H1 (cell line): ENCODE data around the gene CYGB. TPM values are rescaled to one million over a fixed set of nuclear protein-coding genes. Genes with fewer than 3 reads are reported as not detected.

ENCODE experiments used
- ATF2 ChIP-seq: IDR thresholded peaks from 2 replicates; pipeline ENCODE4 v1.6.1; 2012; ENCODE audit warnings: low read length, inconsistent platforms
- CBX8 ChIP-seq: fragments of 300-800, 300-1000 bp; sonication (generic); IDR thresholded peaks from 2 replicates; pipeline ENCODE4 v1.7.1; 2016; ENCODE audit warnings: low read depth, low read length, borderline replicate concordance
- E2F6 ChIP-seq: IDR thresholded peaks from 2 replicates; pipeline ENCODE4 v1.6.1; 2012; ENCODE audit warnings: inconsistent platforms
- EP300 ChIP-seq, 2 experiments: IDR thresholded peaks; 1 replicate in 1 of 2; 2 replicates in 1 of 2; pipeline ENCODE4 v1.6.1; 2011 to 2012; ENCODE audit warnings: low read depth in 2 of 2, low read length in 2 of 2, mild to moderate bottlenecking in 2 of 2, borderline replicate concordance in 1 of 2, inconsistent platforms in 1 of 2, moderate library complexity in 1 of 2
- GTF2F1 ChIP-seq: IDR thresholded peaks from 2 replicates; pipeline ENCODE4 v1.6.1; 2012; ENCODE audit warnings: low read depth, low read length, improper control_type of control experiment, borderline replicate concordance
- HDAC6 ChIP-seq: IDR thresholded peaks from one replicate; pipeline ENCODE4 v1.7.1; 2012; ENCODE audit warnings: low read depth, mild to moderate bottlenecking, inconsistent platforms, low read length, moderate library complexity
- KDM4A ChIP-seq: IDR thresholded peaks from one replicate; pipeline ENCODE4 v1.7.1; 2012; ENCODE audit warnings: low read depth, mild to moderate bottlenecking, moderate library complexity, low read length, inconsistent platforms; ENCODE audit not compliant: severe bottlenecking
- NANOG ChIP-seq: IDR thresholded peaks from 2 replicates; pipeline ENCODE4 v1.6.1; 2011; ENCODE audit warnings: low read length, low read depth, mild to moderate bottlenecking, inconsistent platforms; ENCODE audit not compliant: insufficient read depth, poor library complexity, severe bottlenecking
- RAD21 ChIP-seq, 2 experiments: IDR thresholded peaks in 1 of 2; conservative IDR thresholded peaks in 1 of 2; 2 replicates each; pipeline ENCODE4 v1.6.1; 2011; ENCODE audit warnings: low read depth in 2 of 2, low read length in 2 of 2, improper control_type of control experiment in 1 of 2, inconsistent platforms in 1 of 2, mild to moderate bottlenecking in 1 of 2, moderate library complexity in 1 of 2
- RFX5 ChIP-seq: IDR thresholded peaks from 2 replicates; pipeline ENCODE4 v1.6.1; 2011; ENCODE audit warnings: low read depth, low read length, improper control_type of control experiment, borderline replicate concordance
- RNF2 ChIP-seq: fragments of 200-900, 300-1000 bp; sonication (generic); IDR thresholded peaks from 2 replicates; pipeline ENCODE4 v1.7.1; 2016; ENCODE audit warnings: borderline replicate concordance, low read depth, mild to moderate bottlenecking, antibody characterized with exemption, low read length; ENCODE audit not compliant: poor library complexity, severe bottlenecking; ENCODE audit errors: missing control alignments
- RXRA ChIP-seq: IDR thresholded peaks from 2 replicates; pipeline ENCODE4 v1.6.1; 2011; ENCODE audit warnings: low read depth, mild to moderate bottlenecking, low read length, moderate library complexity; ENCODE audit not compliant: insufficient read depth
- SIX5 ChIP-seq: IDR thresholded peaks from 2 replicates; pipeline ENCODE4 v1.6.1; 2011; ENCODE audit warnings: mild to moderate bottlenecking, low read depth, low read length
- SP2 ChIP-seq: IDR thresholded peaks from 2 replicates; pipeline ENCODE4 v1.6.1; 2012; ENCODE audit warnings: mild to moderate bottlenecking, low read length, inconsistent platforms
- TAF1 ChIP-seq: IDR thresholded peaks from 2 replicates; pipeline ENCODE4 v1.6.1; 2011; ENCODE audit warnings: mild to moderate bottlenecking, low read depth, low read length
- TCF12 ChIP-seq: IDR thresholded peaks from 2 replicates; pipeline ENCODE4 v1.6.1; 2011; ENCODE audit warnings: low read depth, mild to moderate bottlenecking, low read length
- USF2 ChIP-seq: IDR thresholded peaks from 2 replicates; pipeline ENCODE4 v1.6.1; 2011; ENCODE audit warnings: low read length, improper control_type of control experiment
- polyA plus RNA-seq, 7 experiments: library from polyadenylated mRNA; depleted of rRNA in 3 of 7; stranded (reverse) in 5 of 7; unstranded in 2 of 7; fragments of >200 nt in 5 of 7; fragments of 200-250 nt in 2 of 7; gene quantifications; 1 replicate in 5 of 7; 2 replicates in 1 of 7; 4 replicates in 1 of 7; pipeline versions ENCODE4 v1.2.1 to v1.2.3, GENCODE V29; 2011 to 2013; ENCODE audit warnings: missing spikeins in 2 of 7, mixed read lengths in 2 of 7
- total RNA-seq: library from RNA; stranded (reverse); fragmentation: NEBNext Ultra II Directional; extraction: Animal tissue kit (Norgen Biotek cat#: 25700); gene quantifications from 2 replicates; pipeline ENCODE4 v1.2.1, GENCODE V29; 2021
- TF ChIP-seq, protein P1 (sequence below): IDR thresholded peaks from 2 replicates; pipeline ENCODE4 v1.6.1; 2012; ENCODE audit warnings: inconsistent platforms

The CYGB gene
- total and polyA plus RNA-seq, 2 of the 8 experiments (the other 6 are each of a cell fraction or from before 2014, with no cell fraction given) = 2.7 to 3.7 TPM

- peak; percentile 83; the same call in 1 of the 2 replicates for TF ChIP-seq GTF2F1
- TF ChIP-seq, protein P1, sequence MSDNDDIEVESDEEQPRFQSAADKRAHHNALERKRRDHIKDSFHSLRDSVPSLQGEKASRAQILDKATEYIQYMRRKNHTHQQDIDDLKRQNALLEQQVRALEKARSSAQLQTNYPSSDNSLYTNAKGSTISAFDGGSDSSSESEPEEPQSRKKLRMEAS = peak; percentile 97
- TF ChIP-seq NANOG = no peak
- no peak for TF ChIP-seq USF2
- TF ChIP-seq EP300 (IDR thresholded peaks at IDR 0.05; ENCODE audit: borderline replicate concordance in 1 of 2, low read depth in 2 of 2, low read length in 2 of 2) = no peak
- TF ChIP-seq SIX5 = peak; percentile 91
- TF ChIP-seq TAF1 = peak; percentile 97
- no peak for TF ChIP-seq SP2
- TF ChIP-seq RFX5 = no peak
- no peak; the same call in none of the 2 replicates for TF ChIP-seq E2F6
- no peak for TF ChIP-seq CBX8
- TF ChIP-seq RNF2 = no peak
- TF ChIP-seq RAD21 (IDR thresholded peaks at IDR 0.05 in 1 of 2, conservative IDR thresholded peaks at IDR 0.05 in 1 of 2; ENCODE audit: low read depth in 2 of 2, low read length in 2 of 2) = peak; percentile 30 to 34; a peak in 3 of 4 replicates
- peak; percentile 88; the same call in 1 of the 2 replicates for TF ChIP-seq ATF2
- TF ChIP-seq RXRA = 0 out of 2 replicates have a peak, but pooled peaks have one; percentile 71
- TF ChIP-seq TCF12 = no peak
- TF ChIP-seq HDAC6 = no peak
- peak; percentile 92 for TF ChIP-seq KDM4A
Observed at GRCh38 chr17:76557368-76558197, 20.1 kb upstream of the CYGB start (continued).
